Activated T-helper 17 cell treated with anti-CD3 and anti-CD28 coated beads, Interleukin-2, amount 50 U/mL, for 72 hours (primary cell): ENCODE data around the gene TNN. TPM values are rescaled to one million over a fixed set of nuclear protein-coding genes. Genes with fewer than 3 reads are reported as not detected.
A peak's percentile ranks its signal among the peaks of the same experiment; 100 is the strongest.

Experiments
- ATAC-seq: fragments of 150-1000 bp; cut with Tn5 transposase; replicated peaks from 2 replicates; pipeline ENCODE4 v1.10.0; 2021; ENCODE audit warnings: mild to moderate bottlenecking, moderate library complexity
- H3K27ac Mint-ChIP-seq: one replicate; pipeline ENCODE4 v1.8.0; 2022; ENCODE audit warnings: mixed read lengths
- H3K27me3 Mint-ChIP-seq: one replicate; pipeline ENCODE4 v1.8.0; 2022; ENCODE audit warnings: mixed read lengths
- H3K36me3 Mint-ChIP-seq: one replicate; pipeline ENCODE4 v1.8.0; 2022; ENCODE audit warnings: low read depth, mild to moderate bottlenecking, mixed read lengths
- H3K4me1 Mint-ChIP-seq: one replicate; pipeline ENCODE4 v1.8.0; 2022; ENCODE audit warnings: mixed read lengths
- H3K4me3 Mint-ChIP-seq: one replicate; pipeline ENCODE4 v1.8.0; 2022; ENCODE audit warnings: mild to moderate bottlenecking, mixed read lengths
- H3K9me3 Mint-ChIP-seq: one replicate; pipeline ENCODE4 v1.8.0; 2022; ENCODE audit warnings: mixed read lengths
- total RNA-seq, 2 donors: library from RNA; stranded (reverse); gene quantifications; one replicate each; pipeline ENCODE4 v1.2.3, GENCODE V29; 2022

TNN gene
- total RNA-seq, 2 donors from 2014 or later = not detected

- ATAC-seq = no peak
- Mint-ChIP-seq H3K36me3 (peaks cover 10% of the 10 kb centered on the region), H3K27ac (no peak overlapping the region)
These were observed 128.2 kb downstream of the TNN start for GRCh38 chr1:175195798-175196197.

GRCh38 chr1:175197531-175197930 lies 129.9 kb downstream of the TNN start:
- Mint-ChIP-seq H3K36me3 (no peaks in the 10 kb centered on the region), H3K9me3 (no peaks in the 10 kb centered on the region), H3K4me1 (peaks cover 6% of the 10 kb centered on the region), H3K27ac (peak overlapping the region; percentile 10), H3K27me3 (no peaks in the 10 kb centered on the region), H3K4me3 (no peak overlapping the region)
- peak; percentile 12 for ATAC-seq

More at GRCh38 chr1:175195798-175196197, 128.2 kb downstream of the TNN start:
- H3K4me3 Mint-ChIP-seq = no peak overlapping the region
- H3K9me3 Mint-ChIP-seq = no peaks in the 10 kb centered on the region
- no peaks in the 10 kb centered on the region for H3K27me3 Mint-ChIP-seq
- H3K4me1 Mint-ChIP-seq = peaks cover 12% of the 10 kb centered on the region

Other genes with a start within 250 kb of the TNN start
- 100 to 1,000 TPM; 289 to 427 TPM for gene CACYBP, start 67.9 kb upstream of the TNN start, total RNA-seq
- 10 to 100 TPM; 25.0 to 31.5 TPM for gene MRPS14, start 44.4 kb upstream of the TNN start, total RNA-seq
- gene KIAA0040, start 124.9 kb downstream of the TNN start, total RNA-seq = 10 to 100 TPM; 34.8 to 39.4 TPM